Measurements from ENCODE around the gene RHBDL3. TPM values are rescaled to one million over a fixed set of nuclear protein-coding genes. Genes with fewer than 3 reads are reported as not detected.

The RHBDL3 gene
- total RNA-seq, 1 donor from 2014 or later, result 0.50 TPM

DNA sequence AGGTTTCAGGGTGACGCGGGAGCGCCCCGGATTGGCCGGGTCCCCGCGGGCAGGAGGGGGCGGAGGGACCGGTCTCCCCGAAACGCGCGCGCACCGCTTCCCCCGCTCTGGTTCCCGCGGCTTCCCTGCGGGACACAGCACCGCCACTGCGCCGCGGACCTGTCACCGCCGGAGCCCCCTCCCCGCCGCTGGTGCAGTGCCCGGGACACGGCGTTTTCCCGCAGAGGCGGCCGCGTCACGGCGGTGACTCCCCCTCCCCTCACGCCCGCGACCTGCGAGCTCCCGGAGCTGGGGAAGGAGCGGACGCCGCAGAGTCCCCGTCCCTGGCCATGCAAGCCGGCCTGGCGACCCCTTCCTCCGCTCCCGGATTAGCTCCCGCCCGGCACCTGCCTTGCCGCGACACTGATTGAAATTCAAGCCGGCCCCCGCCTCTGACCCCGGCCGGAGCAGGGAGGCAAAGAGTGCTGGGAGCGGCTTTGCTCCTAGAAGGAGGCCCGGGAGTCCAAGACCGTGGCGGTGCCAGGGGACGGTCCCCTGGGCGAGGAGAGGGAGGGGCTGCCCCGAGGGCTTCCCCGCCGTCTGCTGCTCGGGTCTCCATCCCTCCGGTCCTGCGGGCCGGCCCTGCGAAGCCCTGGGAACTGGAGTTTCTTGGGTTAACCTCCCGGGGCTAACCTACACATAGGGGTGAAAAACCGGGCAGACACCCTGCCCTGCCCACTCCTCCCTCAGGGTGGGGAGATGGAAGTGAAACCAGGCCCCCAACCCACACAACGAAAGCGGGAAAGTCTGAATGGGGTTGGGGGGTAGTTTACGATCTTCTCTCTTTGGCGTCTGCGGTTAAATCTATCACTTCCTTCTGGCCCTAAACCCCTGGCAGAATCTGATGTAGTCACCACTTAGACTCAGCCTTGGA lies 1.0 kb downstream of the RHBDL3 start:
- no peaks in the 10 kb centered on the region for H3K36me3 Mint-ChIP-seq (ENCODE audit: insufficient read depth)
- no peaks in the 10 kb centered on the region for H3K9me3 Mint-ChIP-seq (ENCODE audit: low read depth)
- H3K27me3 Mint-ChIP-seq, result peaks cover 82% of the 10 kb centered on the region
- DNase-seq (ENCODE audit: low spot score, unreplicated experiment), result peak; percentile 28
- H3K4me3 Mint-ChIP-seq (ENCODE audit: low read depth), result peak overlapping the region; percentile 71
- H3K27ac Mint-ChIP-seq, result no peak overlapping the region
- no peak for TF ChIP-seq CTCF (IDR thresholded peaks at IDR 0.05; ENCODE audit: unreplicated experiment)
- H3K4me1 Mint-ChIP-seq (ENCODE audit: low read depth), result peaks cover 10% of the 10 kb centered on the region

DNA sequence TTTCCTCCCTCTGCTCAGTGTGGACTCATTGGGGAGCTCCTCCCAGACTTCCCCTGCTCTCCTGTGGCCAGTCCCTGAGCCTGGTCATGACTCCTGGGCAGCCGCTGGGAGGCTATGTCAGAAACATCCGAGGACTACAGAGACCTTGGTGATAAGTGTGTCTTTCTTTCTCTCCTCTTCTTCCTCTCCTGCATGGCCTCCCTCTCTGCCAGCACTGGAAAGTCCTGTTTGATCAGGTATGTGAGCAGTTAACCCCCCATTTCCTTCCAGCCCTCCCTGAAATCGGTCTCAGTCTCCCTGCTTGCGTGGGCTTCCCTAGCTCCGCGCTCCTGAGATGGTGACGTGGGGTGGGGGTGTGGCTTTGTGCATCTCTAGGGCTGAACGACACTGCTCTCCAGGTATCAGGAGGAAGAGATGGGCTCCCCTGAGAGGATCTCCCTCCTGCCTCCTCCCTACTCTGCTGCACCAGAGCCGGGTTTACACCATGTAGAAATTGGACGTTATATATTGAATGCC lies 2.1 kb downstream of the RHBDL3 start:
- H3K4me3 Mint-ChIP-seq (ENCODE audit: low read depth), result peak overlapping the region; percentile 62
- peaks cover 10% of the 10 kb centered on the region for H3K4me1 Mint-ChIP-seq (ENCODE audit: low read depth)
- peaks cover 80% of the 10 kb centered on the region for H3K27me3 Mint-ChIP-seq
- DNase-seq (ENCODE audit: low spot score, unreplicated experiment), result no peak
- no peaks in the 10 kb centered on the region for H3K36me3 Mint-ChIP-seq (ENCODE audit: insufficient read depth)
- no peak for TF ChIP-seq CTCF (IDR thresholded peaks at IDR 0.05; ENCODE audit: unreplicated experiment)
- no peak overlapping the region for H3K27ac Mint-ChIP-seq
- no peaks in the 10 kb centered on the region for H3K9me3 Mint-ChIP-seq (ENCODE audit: low read depth)

GRCh38 chr17:32268734-32269288 lies 3.2 kb downstream of the RHBDL3 start:
- Mint-ChIP-seq H3K9me3 (ENCODE audit: low read depth) (no peaks in the 10 kb centered on the region), H3K4me3 (ENCODE audit: low read depth) (no peak overlapping the region), H3K27me3 (peaks cover 70% of the 10 kb centered on the region), H3K4me1 (ENCODE audit: low read depth) (peaks cover 10% of the 10 kb centered on the region), H3K36me3 (ENCODE audit: insufficient read depth) (no peaks in the 10 kb centered on the region), H3K27ac (no peak overlapping the region)
- no peak for TF ChIP-seq CTCF (IDR thresholded peaks at IDR 0.05; ENCODE audit: unreplicated experiment)
- no peak for DNase-seq (ENCODE audit: low spot score, unreplicated experiment)

GRCh38 chr17:32269377-32269776 lies 3.7 kb downstream of the RHBDL3 start:
- DNase-seq (ENCODE audit: low spot score, unreplicated experiment), result no peak
- H3K27me3 Mint-ChIP-seq, result peaks cover 64% of the 10 kb centered on the region
- H3K36me3 Mint-ChIP-seq (ENCODE audit: insufficient read depth), result no peaks in the 10 kb centered on the region
- no peak overlapping the region for H3K27ac Mint-ChIP-seq
- H3K9me3 Mint-ChIP-seq (ENCODE audit: low read depth), result no peaks in the 10 kb centered on the region
- H3K4me1 Mint-ChIP-seq (ENCODE audit: low read depth), result peaks cover 10% of the 10 kb centered on the region
- no peak for TF ChIP-seq CTCF (IDR thresholded peaks at IDR 0.05; ENCODE audit: unreplicated experiment)
- H3K4me3 Mint-ChIP-seq (ENCODE audit: low read depth), result no peak overlapping the region

- Mint-ChIP-seq H3K36me3 (ENCODE audit: insufficient read depth) (no peaks in the 10 kb centered on the region), H3K27me3 (peaks cover 53% of the 10 kb centered on the region), H3K4me3 (ENCODE audit: low read depth) (no peak overlapping the region), H3K9me3 (ENCODE audit: low read depth) (no peaks in the 10 kb centered on the region), H3K27ac (no peak overlapping the region), H3K4me1 (ENCODE audit: low read depth) (peaks cover 8% of the 10 kb centered on the region)
- DNase-seq (ENCODE audit: low spot score, unreplicated experiment), result no peak
- no peak for TF ChIP-seq CTCF (IDR thresholded peaks at IDR 0.05; ENCODE audit: unreplicated experiment)
Measured at GRCh38 chr17:32271844-32272243, 6.2 kb downstream of the RHBDL3 start.

All from progenitor cell of endocrine pancreas (in vitro differentiated cells).